Measurements from ENCODE around the gene THOC5. TPM values are rescaled to one million over a fixed set of nuclear protein-coding genes. Genes with fewer than 3 reads are reported as not detected.
"Not testable (repeated sequence)": the region's sequence is repeated elsewhere in the genome, so short reads cannot be mapped to it uniquely, and the experiment has no call there.

Gene THOC5
- total RNA-seq, 2 donors from 2014 or later, result 61.1 to 89.7 TPM

DNA sequence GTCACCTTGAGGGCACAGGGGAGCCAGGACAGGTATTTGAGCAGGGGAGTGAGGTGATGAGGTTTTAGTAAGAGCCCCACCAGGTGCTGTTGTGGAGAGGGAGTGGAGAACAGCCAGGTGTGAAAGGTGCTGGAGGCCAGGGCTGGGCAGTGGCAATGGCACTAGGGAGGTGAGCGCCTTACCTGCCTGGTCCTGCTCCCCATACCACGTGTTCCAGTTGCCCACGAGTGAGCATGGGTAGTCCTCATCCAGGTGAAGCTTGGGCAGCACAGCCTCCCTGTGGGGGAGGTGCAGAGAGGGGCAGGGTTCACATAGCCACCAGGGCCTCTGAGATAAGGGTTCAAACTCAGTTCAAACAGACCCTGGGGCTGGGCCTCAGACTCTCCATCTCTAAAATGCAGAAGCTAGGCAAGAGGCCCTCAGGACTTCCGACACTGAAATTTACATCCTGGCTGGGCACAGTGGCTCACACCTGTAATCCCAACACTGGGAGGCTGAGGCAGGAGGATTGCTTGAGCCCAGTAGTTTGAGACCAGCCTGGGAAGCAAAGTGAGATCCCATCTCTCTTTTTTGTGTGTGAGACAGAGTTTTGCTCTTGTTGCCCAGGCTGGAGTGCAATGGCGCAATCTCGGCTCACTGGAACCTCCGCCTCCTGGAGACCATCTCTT is 15.6 kb upstream of the THOC5 start:
- H3K27ac Mint-ChIP-seq, result no peak overlapping the region
- H3K27me3 Mint-ChIP-seq (ENCODE audit: insufficient read depth), result no peaks in the 10 kb centered on the region
- no peak overlapping the region for H3K4me3 ChIP-seq (ENCODE audit: low read length)
- H3K4me1 ChIP-seq (ENCODE audit: control insufficient read depth, insufficient read depth, low read length), result no peaks in the 10 kb centered on the region
- TF ChIP-seq, protein P1, sequence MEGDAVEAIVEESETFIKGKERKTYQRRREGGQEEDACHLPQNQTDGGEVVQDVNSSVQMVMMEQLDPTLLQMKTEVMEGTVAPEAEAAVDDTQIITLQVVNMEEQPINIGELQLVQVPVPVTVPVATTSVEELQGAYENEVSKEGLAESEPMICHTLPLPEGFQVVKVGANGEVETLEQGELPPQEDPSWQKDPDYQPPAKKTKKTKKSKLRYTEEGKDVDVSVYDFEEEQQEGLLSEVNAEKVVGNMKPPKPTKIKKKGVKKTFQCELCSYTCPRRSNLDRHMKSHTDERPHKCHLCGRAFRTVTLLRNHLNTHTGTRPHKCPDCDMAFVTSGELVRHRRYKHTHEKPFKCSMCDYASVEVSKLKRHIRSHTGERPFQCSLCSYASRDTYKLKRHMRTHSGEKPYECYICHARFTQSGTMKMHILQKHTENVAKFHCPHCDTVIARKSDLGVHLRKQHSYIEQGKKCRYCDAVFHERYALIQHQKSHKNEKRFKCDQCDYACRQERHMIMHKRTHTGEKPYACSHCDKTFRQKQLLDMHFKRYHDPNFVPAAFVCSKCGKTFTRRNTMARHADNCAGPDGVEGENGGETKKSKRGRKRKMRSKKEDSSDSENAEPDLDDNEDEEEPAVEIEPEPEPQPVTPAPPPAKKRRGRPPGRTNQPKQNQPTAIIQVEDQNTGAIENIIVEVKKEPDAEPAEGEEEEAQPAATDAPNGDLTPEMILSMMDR (conservative IDR thresholded peaks at IDR 0.05), result no peak
- H3K9me3 Mint-ChIP-seq, result no peaks in the 10 kb centered on the region
- no peak overlapping the region for H3K9ac ChIP-seq (ENCODE audit: extremely low read depth, low read length, poor library complexity, severe bottlenecking)
- DNase-seq, result no peak
- H3K36me3 ChIP-seq (ENCODE audit: control insufficient read depth, insufficient read depth, low read length), result peaks cover 40% of the 10 kb centered on the region
- H3K4me1 Mint-ChIP-seq, result no peaks in the 10 kb centered on the region
- no peak overlapping the region for H3K27ac ChIP-seq (ENCODE audit: low read depth, low read length)
- peaks cover 37% of the 10 kb centered on the region for H3K36me3 Mint-ChIP-seq (ENCODE audit: low read depth)
- no peak overlapping the region for H3K4me3 Mint-ChIP-seq
- 92 to 97% methylated on average over 5 to 7 of the region's 7 CpGs for WGBS, 2 experiments (ENCODE audit: insufficient coverage in 1 of 2, insufficient read length in 1 of 2)
- H3K27me3 ChIP-seq (ENCODE audit: control insufficient read depth, insufficient read depth, low read length, poor library complexity, severe bottlenecking), result no peaks in the 10 kb centered on the region
- H3K9me3 ChIP-seq (ENCODE audit: control insufficient read depth, low read length), result no peaks in the 10 kb centered on the region

DNA sequence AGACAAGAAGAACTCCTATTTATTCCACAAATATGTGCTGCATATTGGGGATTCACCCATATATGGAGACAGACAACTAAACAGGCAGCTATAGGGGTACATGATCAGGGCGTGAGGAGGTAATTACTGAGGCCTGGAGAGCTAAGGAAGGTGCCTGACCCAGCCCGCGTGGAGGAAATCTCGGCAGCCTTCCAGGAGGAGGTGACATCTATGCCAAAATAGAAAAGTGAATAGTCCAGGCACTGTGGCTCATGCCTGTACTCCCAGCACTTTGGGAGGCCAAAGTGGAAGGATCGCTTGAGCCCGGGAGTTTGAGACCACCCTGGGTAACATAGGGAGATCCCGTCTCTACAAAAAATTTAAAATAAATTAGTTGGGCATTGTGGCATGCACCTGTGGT is 13.8 kb upstream of the THOC5 start:
- H3K4me3 ChIP-seq (ENCODE audit: low read length), result no peak overlapping the region
- H3K27ac Mint-ChIP-seq, result no peak overlapping the region
- H3K9me3 Mint-ChIP-seq, result no peaks in the 10 kb centered on the region
- no peak for DNase-seq
- H3K4me1 Mint-ChIP-seq, result no peaks in the 10 kb centered on the region
- no peaks in the 10 kb centered on the region for H3K27me3 ChIP-seq (ENCODE audit: control insufficient read depth, insufficient read depth, low read length, poor library complexity, severe bottlenecking)
- no peaks in the 10 kb centered on the region for H3K9me3 ChIP-seq (ENCODE audit: control insufficient read depth, low read length)
- no peaks in the 10 kb centered on the region for H3K27me3 Mint-ChIP-seq (ENCODE audit: insufficient read depth)
- H3K9ac ChIP-seq (ENCODE audit: extremely low read depth, low read length, poor library complexity, severe bottlenecking), result no peak overlapping the region
- H3K36me3 ChIP-seq (ENCODE audit: control insufficient read depth, insufficient read depth, low read length), result peaks cover 48% of the 10 kb centered on the region
- TF ChIP-seq, protein P1 (conservative IDR thresholded peaks at IDR 0.05), result no peak
- no peaks in the 10 kb centered on the region for H3K4me1 ChIP-seq (ENCODE audit: control insufficient read depth, insufficient read depth, low read length)
- no peak overlapping the region for H3K27ac ChIP-seq (ENCODE audit: low read depth, low read length)
- 89 to 92% methylated on average over 4 to 7 of the region's 7 CpGs for WGBS, 2 experiments (ENCODE audit: insufficient coverage in 1 of 2, insufficient read length in 1 of 2)
- no peak overlapping the region for H3K4me3 Mint-ChIP-seq
- peaks cover 49% of the 10 kb centered on the region for H3K36me3 Mint-ChIP-seq (ENCODE audit: low read depth)

DNA sequence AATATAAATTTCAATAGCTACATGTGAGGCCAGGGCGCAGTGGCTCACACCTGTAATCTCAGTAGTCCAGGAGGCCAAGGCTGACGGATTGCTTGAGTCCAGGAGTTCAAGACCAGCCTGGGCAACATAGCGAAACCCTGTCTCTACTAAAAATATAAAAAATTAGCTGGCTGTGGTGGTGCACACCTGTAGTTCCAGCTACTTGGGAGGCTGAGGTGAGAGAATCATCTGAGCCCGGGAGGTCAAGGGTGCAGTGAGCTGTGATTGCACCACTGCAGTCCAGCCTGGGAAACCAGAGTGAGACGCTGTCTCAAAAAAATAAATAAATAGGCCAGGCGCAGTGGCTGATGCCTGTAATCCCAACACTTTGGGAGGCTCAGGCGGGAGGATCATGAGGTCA is 13.0 kb upstream of the THOC5 start:
- WGBS, 2 experiments (ENCODE audit: insufficient coverage in 1 of 2, insufficient read length in 1 of 2), result 92 to 97% methylated on average over 5 to 7 of the region's 7 CpGs
- H3K27me3 Mint-ChIP-seq (ENCODE audit: insufficient read depth); H3K9ac ChIP-seq (ENCODE audit: extremely low read depth, low read length, poor library complexity, severe bottlenecking); H3K9me3 ChIP-seq (ENCODE audit: control insufficient read depth, low read length); H3K27me3 ChIP-seq (ENCODE audit: control insufficient read depth, insufficient read depth, low read length, poor library complexity, severe bottlenecking); H3K4me1 ChIP-seq (ENCODE audit: control insufficient read depth, insufficient read depth, low read length); H3K4me3 Mint-ChIP-seq; H3K4me1 Mint-ChIP-seq; H3K27ac Mint-ChIP-seq; H3K27ac ChIP-seq (ENCODE audit: low read depth, low read length); DNase-seq; H3K4me3 ChIP-seq (ENCODE audit: low read length); H3K9me3 Mint-ChIP-seq: not testable (repeated sequence)
- H3K36me3 Mint-ChIP-seq (ENCODE audit: low read depth), result peaks cover 56% of the 10 kb centered on the region
- peaks cover 56% of the 10 kb centered on the region for H3K36me3 ChIP-seq (ENCODE audit: control insufficient read depth, insufficient read depth, low read length)
